ENCODE measurements around the gene UBR4.
"Not testable (repeated sequence)": the region's sequence is repeated elsewhere in the genome, so short reads cannot be mapped to it uniquely, and the experiment has no call there.

Gene UBR4

GRCh38 chr1:19187852-19188251, 22.2 kb downstream of the UBR4 start:
- no peak for DNase-seq

- no peak for DNase-seq
These were observed 24.1 kb downstream of the UBR4 start for GRCh38 chr1:19186001-19186400.

- no peak for DNase-seq
These were observed 27.8 kb downstream of the UBR4 start for GRCh38 chr1:19182223-19182622.

GRCh38 chr1:19180265-19180657, 29.8 kb downstream of the UBR4 start:
- not testable (repeated sequence) for DNase-seq

GRCh38 chr1:19179597-19180264, 30.3 kb downstream of the UBR4 start:
- DNase-seq: peak; percentile 99

- no peak for DNase-seq
These were observed 31.2 kb downstream of the UBR4 start for GRCh38 chr1:19178734-19179398.

- DNase-seq: no peak
These were observed 32.3 kb downstream of the UBR4 start for GRCh38 chr1:19177811-19178210.

GRCh38 chr1:19169642-19170041, 40.4 kb downstream of the UBR4 start:
- no peak for DNase-seq

- no peak for DNase-seq
These were observed 42.9 kb downstream of the UBR4 start for GRCh38 chr1:19167140-19167539.

- no peak for DNase-seq
These were observed 44.0 kb downstream of the UBR4 start for GRCh38 chr1:19166066-19166465.

GRCh38 chr1:19165501-19165900, 44.6 kb downstream of the UBR4 start:
- no peak for DNase-seq

GRCh38 chr1:19164274-19165015, 45.6 kb downstream of the UBR4 start:
- no peak for DNase-seq

GRCh38 chr1:19163261-19163660, 46.8 kb downstream of the UBR4 start:
- no peak for DNase-seq

- DNase-seq: no peak
These were observed 49.2 kb downstream of the UBR4 start for GRCh38 chr1:19160831-19161230.

GRCh38 chr1:19157653-19158052, 52.4 kb downstream of the UBR4 start:
- DNase-seq: no peak

- peak; percentile 39 for DNase-seq
These were observed 53.4 kb downstream of the UBR4 start for GRCh38 chr1:19156676-19157075.

GRCh38 chr1:19154876-19155275, 55.2 kb downstream of the UBR4 start:
- no peak for DNase-seq

- no peak for DNase-seq
These were observed 56.9 kb downstream of the UBR4 start for GRCh38 chr1:19153169-19153568.

- no peak for DNase-seq
These were observed 58.5 kb downstream of the UBR4 start for GRCh38 chr1:19151537-19151936.

GRCh38 chr1:19149736-19150135, 60.3 kb downstream of the UBR4 start:
- DNase-seq: no peak

- no peak for DNase-seq
These were observed 69.6 kb downstream of the UBR4 start for GRCh38 chr1:19140465-19140864.

GRCh38 chr1:19139711-19140110, 70.4 kb downstream of the UBR4 start:
- no peak for DNase-seq

GRCh38 chr1:19138958-19139581, 71.0 kb downstream of the UBR4 start:
- DNase-seq: no peak

- no peak for DNase-seq
These were observed 71.7 kb downstream of the UBR4 start for GRCh38 chr1:19138331-19138730.

Measured in GF-D8 (cell line).